GM21381 (cell line): ENCODE results near the gene P2RY2.
"Not testable (repeated sequence)": the region's sequence is repeated elsewhere in the genome, so short reads cannot be mapped to it uniquely, and the experiment has no call there.

Experiments
- ATAC-seq: cut with Tn5 transposase; IDR thresholded peaks from one replicate; pipeline ENCODE4 v1.9.1; 2021; ENCODE audit warnings: mild to moderate bottlenecking, moderate library complexity; ENCODE audit not compliant: unreplicated experiment

The P2RY2 gene

DNA sequence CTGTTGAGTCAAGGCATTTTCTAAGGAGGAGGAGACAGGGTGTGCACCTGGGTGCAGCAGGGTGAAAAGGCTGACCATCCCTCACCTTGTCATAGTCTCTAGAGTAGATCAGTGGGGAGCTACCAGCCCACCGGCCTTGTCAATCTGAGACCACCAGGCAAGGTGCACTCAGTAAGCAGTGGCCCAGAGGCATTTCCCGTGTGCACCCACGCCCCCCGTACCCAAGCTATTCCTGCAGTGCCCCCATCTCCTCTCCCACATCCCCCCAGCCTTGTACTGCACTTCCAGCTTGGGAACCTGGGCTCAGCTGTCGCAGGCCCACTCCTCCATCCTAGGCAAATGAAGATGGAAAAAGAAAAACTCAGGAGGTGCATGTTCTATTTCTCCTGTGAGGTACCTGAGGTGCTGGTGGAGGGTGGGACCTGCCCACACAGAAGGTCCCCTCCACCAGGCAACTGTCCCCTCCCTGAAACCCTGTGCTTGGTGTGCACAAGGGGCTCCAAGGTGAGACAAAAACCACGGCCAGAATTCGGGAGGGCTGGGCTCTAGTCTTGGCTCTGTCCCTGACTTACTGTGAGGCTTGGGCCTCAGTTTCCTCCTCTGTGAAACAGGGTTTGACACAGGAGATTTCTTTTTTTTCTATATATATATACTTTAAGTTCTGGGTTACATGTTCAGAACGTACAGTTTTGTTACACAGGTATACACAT is 8.4 kb downstream of the P2RY2 start:
- no peak for ATAC-seq

DNA sequence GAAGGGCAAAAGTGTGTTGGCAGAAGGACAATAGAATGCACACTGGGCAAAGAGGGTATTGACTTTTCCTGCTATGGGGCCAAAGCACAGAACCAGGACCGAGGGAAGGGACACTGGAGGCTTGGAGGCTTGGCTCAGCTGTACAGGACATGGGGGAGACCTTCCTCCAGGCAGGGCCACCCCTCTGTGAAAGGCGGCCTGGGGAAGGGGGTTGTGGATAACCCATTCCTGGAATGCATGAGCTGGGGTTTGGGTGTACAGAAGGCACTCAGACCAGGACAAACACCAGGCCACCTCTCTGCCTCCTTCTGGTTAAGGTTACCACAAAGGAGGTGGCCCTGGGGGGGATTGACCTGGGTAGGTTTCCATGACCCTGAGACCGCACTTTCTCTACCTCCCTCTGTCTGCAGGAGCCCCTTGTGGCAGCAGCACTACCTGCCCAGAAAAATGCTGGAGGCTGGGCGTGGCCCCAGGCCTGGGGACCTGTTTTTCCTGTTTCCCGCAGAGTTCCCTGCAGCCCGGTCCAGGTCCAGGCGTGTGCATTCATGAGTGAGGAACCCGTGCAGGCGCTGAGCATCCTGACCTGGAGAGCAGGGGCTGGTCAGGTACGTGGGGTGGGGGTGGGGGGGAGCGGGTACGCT is 9.6 kb downstream of the P2RY2 start:
- ATAC-seq = no peak

DNA sequence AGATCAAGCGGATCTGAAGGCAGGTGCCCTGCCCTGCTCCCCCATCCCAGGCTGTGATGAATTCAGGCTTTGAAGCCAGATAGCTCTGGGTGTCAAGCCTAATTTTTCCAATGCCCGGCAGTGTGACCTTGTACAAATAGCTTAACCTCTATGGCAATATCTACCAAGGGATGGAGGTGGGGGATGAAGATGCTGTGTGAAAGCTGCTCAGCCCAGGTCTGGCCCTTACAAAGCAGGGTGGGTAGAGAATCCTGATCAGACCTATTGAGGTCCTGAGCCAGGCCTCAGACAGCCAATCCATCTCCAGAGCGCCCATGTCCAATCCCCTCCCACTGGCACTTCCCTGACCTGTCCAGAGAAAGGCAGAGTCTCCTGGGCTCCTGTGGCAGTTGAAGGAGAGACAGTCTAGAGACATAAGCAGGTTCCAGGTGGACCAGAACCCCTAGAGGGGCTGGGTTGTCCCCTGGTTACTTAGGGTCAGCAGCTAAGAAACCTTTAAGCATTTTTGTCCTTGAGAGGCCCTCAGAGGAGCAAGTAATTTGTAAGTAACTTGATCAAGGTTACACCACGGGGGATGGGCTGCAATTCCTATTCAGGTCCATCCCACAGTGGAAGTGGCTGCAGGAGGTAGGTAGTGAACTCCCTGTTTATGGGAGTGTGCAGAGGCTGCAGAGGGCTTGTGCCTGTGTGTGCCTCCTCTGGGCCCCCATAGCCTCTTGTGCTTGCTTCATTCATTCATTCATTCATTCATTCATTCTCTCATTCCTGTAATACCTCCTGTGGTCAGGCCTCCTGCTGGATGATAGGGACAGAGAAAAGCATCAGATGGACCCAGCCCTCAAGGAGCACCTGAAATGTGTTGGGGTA is 10.4 kb downstream of the P2RY2 start:
- no peak for ATAC-seq

DNA sequence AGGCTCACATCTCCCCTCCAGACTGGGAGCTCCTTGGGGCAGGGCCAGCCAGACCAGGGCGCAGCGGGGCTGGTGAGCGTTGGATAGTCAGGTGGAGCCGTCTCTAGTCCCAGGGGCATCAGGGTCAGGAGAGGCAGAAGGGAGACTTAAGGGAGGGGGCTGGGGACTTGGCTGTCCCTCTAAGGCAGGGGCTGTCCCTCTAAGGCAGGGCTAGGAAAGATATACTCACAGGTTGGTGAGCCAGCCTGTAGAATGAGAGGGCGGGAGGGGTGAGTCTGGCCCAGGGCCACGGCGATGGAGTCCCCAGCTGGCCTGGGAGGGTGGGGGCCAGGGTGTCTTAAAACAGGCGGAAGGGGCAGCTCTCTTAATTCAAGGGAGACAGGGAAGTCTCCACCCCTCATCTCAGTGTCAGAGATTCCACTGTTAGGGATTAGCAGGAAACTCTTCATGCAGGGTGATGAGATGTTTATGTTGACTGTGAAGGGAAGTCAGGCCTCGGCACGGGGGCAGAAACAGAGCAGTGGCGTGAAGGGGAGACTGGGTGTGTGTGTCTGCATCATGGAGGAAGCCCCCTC is 11.3 kb downstream of the P2RY2 start:
- ATAC-seq = no peak

DNA sequence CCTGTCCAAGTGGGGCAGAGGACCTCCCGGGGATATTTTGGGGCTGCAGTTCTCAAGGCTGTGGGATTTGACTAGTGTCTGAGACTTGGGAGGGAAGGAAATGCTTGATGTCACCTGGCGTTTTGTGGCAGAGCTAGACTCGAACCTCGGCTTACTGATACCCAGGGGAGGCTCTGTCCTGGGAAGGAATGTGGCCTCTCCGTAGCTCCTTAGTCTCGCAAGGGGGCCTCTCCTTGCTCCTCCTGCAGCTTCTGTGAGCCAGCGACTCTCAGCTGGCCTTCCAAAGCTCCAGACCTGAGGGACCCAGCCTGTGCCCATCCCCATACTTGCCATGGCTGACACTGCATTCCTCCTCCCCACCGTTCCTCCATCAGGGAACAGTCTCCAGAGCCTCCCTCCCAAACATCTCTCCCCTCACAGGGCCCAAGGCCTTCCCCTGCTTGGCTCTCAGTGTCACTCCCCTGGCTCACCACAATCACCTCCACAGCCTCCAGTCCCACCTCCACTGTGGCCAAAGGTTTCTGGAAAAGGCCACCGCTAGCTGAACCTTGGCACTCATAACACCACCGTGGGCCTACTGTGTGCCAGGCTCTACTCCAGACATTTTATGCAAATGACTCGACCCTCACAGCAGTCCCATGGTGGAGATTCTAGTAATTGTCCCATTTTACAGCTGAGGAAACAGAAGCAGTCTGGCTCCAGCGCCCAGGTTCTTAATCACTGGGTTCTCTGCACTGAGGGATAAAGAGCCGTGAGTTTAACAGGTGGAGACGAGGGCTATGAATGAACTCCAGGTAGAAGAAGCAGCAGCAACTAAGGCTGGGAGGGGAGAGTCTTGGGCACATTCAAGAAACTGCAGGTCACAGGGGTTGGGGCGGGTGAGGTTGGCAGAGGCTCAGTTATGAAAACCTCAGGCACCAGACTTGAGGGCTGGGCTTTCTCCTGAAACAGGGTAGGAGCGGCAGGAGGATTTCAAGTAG is 12.1 kb downstream of the P2RY2 start:
- ATAC-seq = no peak

DNA sequence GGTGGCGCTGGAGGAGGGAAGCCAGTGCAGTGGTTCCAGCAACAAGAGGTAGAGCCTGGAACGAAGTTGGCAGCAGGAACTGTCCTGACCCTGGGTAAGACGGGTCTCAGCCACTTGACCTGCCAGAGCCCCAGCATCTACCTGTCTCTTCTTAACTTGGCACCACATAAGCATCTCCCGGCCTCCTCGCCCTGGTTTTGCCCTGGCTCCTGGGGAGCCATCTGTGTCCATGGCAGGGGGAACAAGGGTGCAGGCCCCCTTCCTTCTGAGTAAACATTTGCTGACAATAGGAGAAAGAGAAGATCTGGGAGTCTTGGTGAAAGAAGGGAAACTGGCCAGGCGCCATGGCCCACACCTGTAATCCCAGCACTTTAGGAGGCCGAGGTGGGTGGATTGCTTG is 12.8 kb downstream of the P2RY2 start:
- ATAC-seq = no peak

DNA sequence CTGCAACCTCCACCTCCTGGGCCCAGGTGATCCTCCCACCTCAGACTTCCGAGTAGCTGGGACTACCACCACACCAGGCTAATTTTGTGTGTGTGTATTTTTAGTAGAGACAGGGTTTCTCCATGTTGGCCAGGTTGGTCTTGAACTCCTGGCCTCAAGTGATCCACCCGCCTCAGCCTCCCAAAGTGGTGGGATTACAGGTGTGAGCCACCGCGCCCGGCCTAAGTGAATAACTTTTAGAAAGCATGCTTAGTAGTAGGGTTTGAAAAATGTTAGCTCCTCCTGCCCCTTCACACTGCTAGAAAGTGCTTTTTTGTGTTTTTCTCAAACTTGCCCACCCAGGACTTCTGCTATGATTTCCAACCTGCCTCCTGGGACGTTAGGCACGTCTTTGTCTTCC is 14.4 kb downstream of the P2RY2 start:
- ATAC-seq = not testable (repeated sequence)

DNA sequence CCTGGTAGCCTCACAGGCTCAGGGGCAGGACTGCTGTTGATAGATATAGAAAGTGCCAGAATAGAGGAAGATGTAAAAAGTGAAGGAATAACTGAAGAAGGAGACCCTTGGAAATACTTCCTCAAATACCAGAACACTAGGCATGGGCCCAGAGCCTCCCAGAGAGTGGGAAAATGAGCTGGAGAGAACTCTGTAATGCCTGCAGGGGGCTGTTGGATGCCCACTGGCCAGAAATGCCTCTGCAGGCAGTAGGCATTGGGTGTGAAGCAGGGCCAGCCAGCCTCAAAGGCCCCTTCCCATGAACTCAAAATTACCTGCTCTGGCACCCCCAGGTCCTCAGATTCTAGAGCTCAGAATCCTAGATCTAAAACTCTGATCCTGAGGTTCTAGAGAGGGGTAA is 15.1 kb downstream of the P2RY2 start:
- ATAC-seq = no peak

DNA sequence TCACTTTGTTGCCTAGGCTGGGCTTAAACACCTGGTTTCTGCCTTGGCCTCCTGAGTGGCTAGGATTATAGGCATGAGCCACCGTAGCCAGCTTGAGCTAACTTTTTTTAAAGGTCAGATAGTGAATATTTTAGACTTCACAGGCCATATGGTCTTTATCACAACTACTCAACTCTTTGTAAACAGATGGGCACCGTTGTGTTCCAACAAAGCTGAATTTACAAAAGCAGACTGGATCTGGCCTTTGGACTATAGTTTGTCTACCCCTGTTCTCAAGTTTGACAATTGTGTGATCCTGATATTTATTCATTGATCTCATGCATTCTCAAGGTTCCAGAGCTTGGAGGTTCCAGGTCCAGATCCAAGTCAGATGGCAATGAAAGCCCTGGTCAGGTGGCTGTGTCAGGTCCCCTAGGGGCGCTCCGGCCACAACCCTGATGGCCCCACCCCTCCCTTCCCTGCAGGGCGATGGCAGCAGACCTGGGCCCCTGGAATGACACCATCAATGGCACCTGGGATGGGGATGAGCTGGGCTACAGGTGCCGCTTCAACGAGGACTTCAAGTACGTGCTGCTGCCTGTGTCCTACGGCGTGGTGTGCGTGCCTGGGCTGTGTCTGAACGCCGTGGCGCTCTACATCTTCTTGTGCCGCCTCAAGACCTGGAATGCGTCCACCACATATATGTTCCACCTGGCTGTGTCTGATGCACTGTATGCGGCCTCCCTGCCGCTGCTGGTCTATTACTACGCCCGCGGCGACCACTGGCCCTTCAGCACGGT is 15.8 kb downstream of the P2RY2 start:
- ATAC-seq = no peak

DNA sequence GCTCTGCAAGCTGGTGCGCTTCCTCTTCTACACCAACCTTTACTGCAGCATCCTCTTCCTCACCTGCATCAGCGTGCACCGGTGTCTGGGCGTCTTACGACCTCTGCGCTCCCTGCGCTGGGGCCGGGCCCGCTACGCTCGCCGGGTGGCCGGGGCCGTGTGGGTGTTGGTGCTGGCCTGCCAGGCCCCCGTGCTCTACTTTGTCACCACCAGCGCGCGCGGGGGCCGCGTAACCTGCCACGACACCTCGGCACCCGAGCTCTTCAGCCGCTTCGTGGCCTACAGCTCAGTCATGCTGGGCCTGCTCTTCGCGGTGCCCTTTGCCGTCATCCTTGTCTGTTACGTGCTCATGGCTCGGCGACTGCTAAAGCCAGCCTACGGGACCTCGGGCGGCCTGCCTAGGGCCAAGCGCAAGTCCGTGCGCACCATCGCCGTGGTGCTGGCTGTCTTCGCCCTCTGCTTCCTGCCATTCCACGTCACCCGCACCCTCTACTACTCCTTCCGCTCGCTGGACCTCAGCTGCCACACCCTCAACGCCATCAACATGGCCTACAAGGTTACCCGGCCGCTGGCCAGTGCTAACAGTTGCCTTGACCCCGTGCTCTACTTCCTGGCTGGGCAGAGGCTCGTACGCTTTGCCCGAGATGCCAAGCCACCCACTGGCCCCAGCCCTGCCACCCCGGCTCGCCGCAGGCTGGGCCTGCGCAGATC is 16.5 kb downstream of the P2RY2 start:
- no peak for ATAC-seq

DNA sequence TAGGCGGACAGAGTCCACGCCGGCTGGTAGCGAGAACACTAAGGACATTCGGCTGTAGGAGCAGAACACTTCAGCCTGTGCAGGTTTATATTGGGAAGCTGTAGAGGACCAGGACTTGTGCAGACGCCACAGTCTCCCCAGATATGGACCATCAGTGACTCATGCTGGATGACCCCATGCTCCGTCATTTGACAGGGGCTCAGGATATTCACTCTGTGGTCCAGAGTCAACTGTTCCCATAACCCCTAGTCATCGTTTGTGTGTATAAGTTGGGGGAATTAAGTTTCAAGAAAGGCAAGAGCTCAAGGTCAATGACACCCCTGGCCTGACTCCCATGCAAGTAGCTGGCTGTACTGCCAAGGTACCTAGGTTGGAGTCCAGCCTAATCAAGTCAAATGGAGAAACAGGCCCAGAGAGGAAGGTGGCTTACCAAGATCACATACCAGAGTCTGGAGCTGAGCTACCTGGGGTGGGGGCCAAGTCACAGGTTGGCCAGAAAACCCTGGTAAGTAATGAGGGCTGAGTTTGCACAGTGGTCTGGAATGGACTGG is 17.2 kb downstream of the P2RY2 start:
- no peak for ATAC-seq

DNA sequence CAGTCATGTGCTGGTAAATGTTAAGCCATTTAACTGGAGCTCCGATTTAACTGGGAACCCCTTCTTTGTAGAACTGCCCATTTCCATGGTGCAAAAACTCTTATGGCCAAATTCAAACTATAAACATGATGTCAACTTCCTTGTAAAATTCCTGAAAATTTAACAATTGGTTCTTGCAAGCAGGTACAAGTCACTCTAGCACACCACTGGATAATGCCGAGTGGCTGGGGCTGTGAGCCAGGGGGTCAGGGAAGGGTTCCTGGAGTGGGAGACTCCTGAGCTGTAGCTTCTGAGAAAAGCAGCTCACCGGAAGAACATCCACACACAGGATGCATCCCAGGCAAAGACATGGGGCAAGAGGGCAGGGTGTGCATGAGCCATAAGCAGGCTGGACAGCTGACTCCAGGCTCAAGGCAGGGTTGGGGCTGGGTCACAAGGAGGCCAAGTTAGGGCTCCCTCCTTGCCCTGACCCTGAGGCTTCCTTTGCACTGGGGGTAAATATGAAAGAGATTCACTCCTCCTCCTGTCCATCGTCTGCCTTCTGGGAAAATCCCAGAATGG is 18.2 kb downstream of the P2RY2 start:
- no peak for ATAC-seq

DNA sequence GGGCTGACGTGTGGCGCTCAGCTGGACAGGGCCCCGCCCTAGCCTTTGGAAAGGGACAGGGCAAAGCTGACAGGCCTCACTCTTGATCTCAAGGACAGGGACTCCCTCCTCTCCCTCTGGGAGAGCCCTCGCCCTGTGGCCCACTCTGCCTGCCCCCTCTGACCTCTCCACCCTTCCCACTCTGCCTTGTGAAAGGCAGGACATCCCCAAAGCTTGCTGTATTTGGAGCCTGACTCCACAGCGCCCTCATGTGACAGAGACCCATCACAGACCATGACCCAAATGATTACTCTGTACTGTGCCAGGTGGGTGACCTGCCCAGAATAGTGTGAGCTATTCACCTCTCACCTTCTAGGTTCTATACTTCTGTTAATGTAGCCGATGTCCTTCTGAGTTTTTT is 18.8 kb downstream of the P2RY2 start:
- no peak for ATAC-seq

DNA sequence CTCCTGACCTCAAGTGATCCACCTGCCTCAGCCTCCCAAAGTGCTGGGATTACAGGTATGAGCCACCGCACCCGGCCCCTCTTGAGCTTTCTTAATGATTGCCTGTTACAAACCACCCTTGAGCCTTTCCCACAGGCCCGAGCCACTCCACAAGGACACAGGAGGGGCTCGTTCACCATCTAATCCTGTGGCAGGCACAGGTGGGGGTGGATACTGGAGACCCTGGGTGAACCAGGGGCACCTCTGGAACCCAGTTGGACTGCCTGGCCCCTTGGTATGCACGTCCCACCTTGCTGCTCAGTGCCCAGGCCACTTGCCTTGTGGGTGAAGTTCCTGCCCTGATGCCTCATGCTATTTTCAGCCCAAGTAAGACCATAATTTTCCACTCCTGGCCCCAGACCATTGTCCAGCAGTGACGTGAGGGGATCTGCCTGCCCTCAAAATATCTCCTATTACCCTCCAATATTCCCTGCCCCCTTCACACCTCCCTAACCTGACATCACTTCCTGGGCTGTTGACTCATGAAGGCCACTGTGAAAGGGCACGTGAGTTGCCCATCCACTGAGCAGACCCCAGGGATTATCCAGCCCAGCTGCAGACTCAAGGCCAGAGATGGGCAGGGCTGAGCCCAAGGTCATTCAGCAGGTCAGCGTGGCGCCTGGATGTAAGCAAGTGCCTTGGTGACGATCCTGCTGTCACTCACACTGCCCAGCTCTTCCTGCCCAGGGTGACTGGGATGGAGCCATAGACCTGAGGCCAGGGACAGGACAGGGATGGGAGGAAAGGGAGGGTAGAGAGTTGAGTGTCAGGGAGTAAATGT is 19.6 kb downstream of the P2RY2 start:
- no peak for ATAC-seq

DNA sequence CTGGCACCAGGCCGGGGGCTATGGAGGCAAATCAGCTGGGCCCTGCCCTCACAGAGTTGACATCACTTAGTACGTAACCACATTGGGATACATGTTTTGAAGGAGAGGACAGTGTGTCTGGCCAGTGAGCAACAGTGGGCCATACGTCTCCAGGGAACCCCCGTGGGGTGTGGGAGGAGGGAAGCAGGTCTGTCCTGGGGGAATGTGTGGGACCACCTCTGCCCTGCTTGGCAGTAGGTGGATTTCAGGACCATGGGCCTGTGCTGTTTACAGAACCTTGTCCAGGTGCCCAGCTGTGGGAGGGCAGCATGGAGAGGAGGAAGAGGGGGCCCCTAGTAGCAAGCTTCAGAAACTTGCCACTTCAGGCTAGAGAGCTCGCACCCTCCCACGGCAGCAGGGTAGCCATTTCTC is 21.0 kb downstream of the P2RY2 start:
- no peak for ATAC-seq

DNA sequence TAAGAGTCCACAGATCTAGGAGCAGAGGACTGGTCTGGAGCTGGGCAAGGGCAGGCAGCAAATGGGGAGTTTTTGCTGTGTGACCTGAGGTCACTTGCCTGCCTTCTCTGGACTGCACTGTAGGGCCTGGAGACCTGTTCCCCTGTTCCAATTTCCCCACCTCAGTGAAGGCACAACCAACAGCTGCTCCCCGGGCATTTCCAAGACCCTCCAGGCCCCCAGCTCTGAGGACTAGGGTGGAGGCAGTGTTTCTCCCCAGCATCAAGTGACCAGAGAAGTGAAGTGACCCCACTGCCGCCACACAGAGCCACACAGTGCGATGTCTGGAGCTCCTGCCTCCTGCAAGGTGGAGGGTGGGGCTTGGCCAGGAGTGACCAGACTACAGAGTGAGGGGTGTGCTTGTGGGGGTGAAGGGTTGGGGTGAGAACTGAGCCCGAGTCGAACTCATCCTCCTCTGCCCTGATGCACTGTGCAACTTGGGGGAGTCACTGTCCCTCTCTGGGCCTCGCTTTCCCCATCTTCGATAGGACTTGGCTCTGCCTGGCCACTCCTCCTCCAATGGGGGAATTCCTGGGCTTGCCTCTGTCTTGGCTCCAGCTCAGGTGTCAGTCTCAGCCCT is 21.6 kb downstream of the P2RY2 start:
- no peak for ATAC-seq

DNA sequence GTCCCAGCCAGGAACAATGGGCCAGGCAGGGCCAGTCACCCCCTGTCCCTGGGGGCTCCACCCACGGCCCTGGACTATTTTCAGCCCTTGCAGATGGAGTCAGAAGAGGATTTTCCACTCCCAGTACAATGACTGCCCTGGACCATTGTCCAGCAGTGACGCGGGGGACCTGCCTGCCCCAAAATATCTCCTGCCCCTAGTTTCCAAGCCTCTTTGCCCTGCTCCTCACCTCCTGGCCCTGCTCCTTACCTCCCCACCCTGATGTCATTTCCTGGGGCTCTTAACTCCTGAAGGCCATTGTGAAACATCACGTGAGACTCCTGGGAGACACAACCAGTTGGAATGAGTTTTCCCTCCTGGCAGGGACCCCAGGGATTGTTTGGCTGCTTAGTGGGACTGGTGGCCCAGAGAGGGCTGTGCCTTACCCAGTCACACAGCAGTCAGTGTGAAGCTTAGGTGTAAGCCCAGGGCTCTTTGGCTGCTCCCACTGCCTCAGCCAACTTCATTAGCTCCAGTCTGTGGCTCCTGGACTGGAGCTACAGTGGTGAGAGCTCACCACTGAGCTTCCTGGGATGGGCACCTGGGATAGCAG is 22.2 kb downstream of the P2RY2 start:
- ATAC-seq = no peak
